ENCODE data around the gene SSBP2. TPM values are rescaled to one million over a fixed set of nuclear protein-coding genes. Genes with fewer than 3 reads are reported as not detected.

The SSBP2 gene
- total RNA-seq, 6 donors from 2014 or later, result 23.0 to 110 (median 32.9) TPM

GRCh38 chr5:81779125-81779915 lies 28.4 kb upstream of the SSBP2 start:
- Histone ChIP-seq H3K4me3 (peak overlapping the region in 3 of 4 donors; percentile 4 to 39 (median 34)), H3K27me3 (no peaks in the 10 kb centered on the region), H3K27ac (peak overlapping the region; percentile 79 to 92 (median 82)), H3K9me3 (no peaks in the 10 kb centered on the region), H3K4me1 (peaks cover 16 to 25% (median 20%) of the 10 kb centered on the region in 4 donors), H3K36me3 (no peaks in the 10 kb centered on the region)
- 1 to 2% methylated on average over 5 of the region's 5 CpGs for WGBS, 2 donors
- TF ChIP-seq POLR2A (IDR thresholded peaks at IDR 0.05) (no peak), POLR2AphosphoS5 (IDR thresholded peaks at IDR 0.05) (no peak), EP300 (IDR thresholded peaks at IDR 0.05) (no peak)
- TF ChIP-seq, protein P1, sequence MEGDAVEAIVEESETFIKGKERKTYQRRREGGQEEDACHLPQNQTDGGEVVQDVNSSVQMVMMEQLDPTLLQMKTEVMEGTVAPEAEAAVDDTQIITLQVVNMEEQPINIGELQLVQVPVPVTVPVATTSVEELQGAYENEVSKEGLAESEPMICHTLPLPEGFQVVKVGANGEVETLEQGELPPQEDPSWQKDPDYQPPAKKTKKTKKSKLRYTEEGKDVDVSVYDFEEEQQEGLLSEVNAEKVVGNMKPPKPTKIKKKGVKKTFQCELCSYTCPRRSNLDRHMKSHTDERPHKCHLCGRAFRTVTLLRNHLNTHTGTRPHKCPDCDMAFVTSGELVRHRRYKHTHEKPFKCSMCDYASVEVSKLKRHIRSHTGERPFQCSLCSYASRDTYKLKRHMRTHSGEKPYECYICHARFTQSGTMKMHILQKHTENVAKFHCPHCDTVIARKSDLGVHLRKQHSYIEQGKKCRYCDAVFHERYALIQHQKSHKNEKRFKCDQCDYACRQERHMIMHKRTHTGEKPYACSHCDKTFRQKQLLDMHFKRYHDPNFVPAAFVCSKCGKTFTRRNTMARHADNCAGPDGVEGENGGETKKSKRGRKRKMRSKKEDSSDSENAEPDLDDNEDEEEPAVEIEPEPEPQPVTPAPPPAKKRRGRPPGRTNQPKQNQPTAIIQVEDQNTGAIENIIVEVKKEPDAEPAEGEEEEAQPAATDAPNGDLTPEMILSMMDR (IDR thresholded peaks at IDR 0.05), result no peak
- ATAC-seq (ENCODE audit: low FRiP score in 2 of 2) (peak; percentile 72 to 87), DNase-seq (peak in 1 of 2 donors; percentile 82)

DNA sequence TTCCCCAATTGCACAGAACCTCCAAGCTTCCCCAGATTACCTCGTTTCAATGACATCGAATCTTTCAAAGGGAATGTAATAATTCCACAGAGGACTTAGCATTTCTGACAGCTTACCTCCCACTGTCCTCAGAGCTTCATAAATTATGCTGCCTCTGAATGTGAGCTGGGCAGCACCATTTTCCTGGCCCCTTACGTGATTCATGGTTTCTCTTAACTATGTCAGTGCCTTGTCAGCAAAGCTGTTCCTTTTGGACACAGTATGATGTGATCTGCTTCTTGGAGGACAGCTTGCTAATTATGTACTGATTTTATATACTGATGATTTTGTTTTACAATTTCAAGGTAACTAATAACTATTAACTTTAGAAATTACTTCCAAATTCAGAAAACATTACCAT lies 27.7 kb upstream of the SSBP2 start:
- H3K4me1 ChIP-seq, result peaks cover 16 to 25% (median 20%) of the 10 kb centered on the region in 4 donors
- peak overlapping the region in 3 of 4 donors; percentile 4 to 39 (median 34) for H3K4me3 ChIP-seq
- H3K36me3 ChIP-seq, result no peaks in the 10 kb centered on the region
- WGBS, 2 donors, result 19 to 31% methylated on average over 3 of the region's 3 CpGs
- no peak for DNase-seq
- ATAC-seq (ENCODE audit: low FRiP score in 2 of 2), result peak in 1 of 2 donors; percentile 80
- no peaks in the 10 kb centered on the region for H3K9me3 ChIP-seq
- H3K27me3 ChIP-seq, result no peaks in the 10 kb centered on the region
- peak overlapping the region; percentile 79 to 92 (median 82) for H3K27ac ChIP-seq
- TF ChIP-seq, protein P1 (IDR thresholded peaks at IDR 0.05), result no peak
- no peak for TF ChIP-seq POLR2AphosphoS5 (IDR thresholded peaks at IDR 0.05)
- TF ChIP-seq POLR2A (IDR thresholded peaks at IDR 0.05), result no peak
- no peak for TF ChIP-seq EP300 (IDR thresholded peaks at IDR 0.05)

DNA sequence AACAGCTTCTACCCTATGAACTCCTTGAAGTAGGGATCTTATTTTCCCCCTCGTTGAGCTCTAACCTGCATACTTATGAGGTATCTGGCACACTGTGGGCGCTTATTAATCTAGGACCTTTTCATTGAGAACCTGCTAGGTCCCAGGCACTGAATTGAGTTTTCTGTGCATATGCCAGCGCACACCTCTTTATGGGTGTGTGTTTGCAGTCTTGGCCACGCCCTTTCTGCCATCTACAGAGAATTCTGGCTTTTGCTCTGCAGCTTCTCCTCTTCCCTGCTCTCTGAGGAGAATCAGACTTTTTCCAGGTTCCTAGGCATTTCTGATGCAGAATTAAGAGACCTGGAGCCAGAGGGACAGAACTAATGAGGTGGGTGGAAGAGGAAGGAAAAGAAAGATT lies 25.4 kb upstream of the SSBP2 start:
- TF ChIP-seq POLR2A (IDR thresholded peaks at IDR 0.05), result no peak
- Histone ChIP-seq H3K9me3 (no peaks in the 10 kb centered on the region), H3K27ac (no peak overlapping the region), H3K36me3 (no peaks in the 10 kb centered on the region), H3K4me3 (no peak overlapping the region), H3K27me3 (no peaks in the 10 kb centered on the region), H3K4me1 (peaks cover 16 to 25% (median 20%) of the 10 kb centered on the region in 4 donors)
- ATAC-seq (ENCODE audit: low FRiP score in 2 of 2) (no peak), DNase-seq (no peak)
- WGBS, 2 donors, result 86 to 88% methylated on average over 4 of the region's 4 CpGs

DNA sequence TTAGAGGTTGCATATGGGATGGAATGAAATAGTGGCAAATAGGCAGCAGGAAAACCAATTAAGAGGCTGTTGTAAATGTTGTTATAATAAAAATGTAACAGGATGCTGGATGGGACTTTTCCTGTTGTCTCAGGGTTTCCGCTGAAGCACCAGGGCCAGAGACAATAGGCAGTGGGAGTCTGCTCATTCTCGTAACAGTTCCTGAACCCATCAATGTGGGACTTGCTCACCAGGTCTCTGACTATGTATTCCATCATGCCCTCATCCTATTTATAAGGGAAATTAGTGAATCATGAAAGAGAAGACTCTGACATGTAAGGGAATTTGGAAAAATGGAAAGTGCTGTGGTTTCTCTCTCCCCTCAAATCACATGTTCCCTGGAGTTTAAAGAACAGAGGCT lies 23.5 kb upstream of the SSBP2 start:
- H3K27ac ChIP-seq, result no peak overlapping the region
- ATAC-seq (ENCODE audit: low FRiP score in 2 of 2) (no peak), DNase-seq (no peak)
- peaks cover 10 to 16% (median 13%) of the 10 kb centered on the region in 4 donors for H3K4me1 ChIP-seq
- no peaks in the 10 kb centered on the region for H3K27me3 ChIP-seq
- 73 to 75% methylated on average over 2 of the region's 2 CpGs for WGBS, 2 donors
- no peaks in the 10 kb centered on the region for H3K36me3 ChIP-seq
- TF ChIP-seq, protein P1 (IDR thresholded peaks at IDR 0.05), result no peak
- TF ChIP-seq POLR2AphosphoS5 (IDR thresholded peaks at IDR 0.05) (peak in 1 of 2 donors; percentile 21), POLR2A (IDR thresholded peaks at IDR 0.05) (no peak), EP300 (IDR thresholded peaks at IDR 0.05) (no peak)
- H3K9me3 ChIP-seq, result no peaks in the 10 kb centered on the region
- no peak overlapping the region for H3K4me3 ChIP-seq

GRCh38 chr5:81773574-81773973 lies 22.7 kb upstream of the SSBP2 start:
- WGBS, 2 donors, result 90 to 91% methylated on average over 7 of the region's 7 CpGs
- Histone ChIP-seq H3K27me3 (no peaks in the 10 kb centered on the region), H3K36me3 (no peaks in the 10 kb centered on the region), H3K4me1 (peaks cover 4 to 11% (median 7%) of the 10 kb centered on the region in 4 donors), H3K9me3 (no peaks in the 10 kb centered on the region), H3K27ac (no peak overlapping the region), H3K4me3 (no peak overlapping the region)
- no peak for TF ChIP-seq POLR2A (IDR thresholded peaks at IDR 0.05)
- TF ChIP-seq, protein P1 (IDR thresholded peaks at IDR 0.05), result no peak
- no peak for TF ChIP-seq EP300 (IDR thresholded peaks at IDR 0.05)
- no peak for TF ChIP-seq POLR2AphosphoS5 (IDR thresholded peaks at IDR 0.05)
- DNase-seq (no peak), ATAC-seq (ENCODE audit: low FRiP score in 2 of 2) (no peak)
